ENCODE results near the gene SAFB. TPM values are rescaled to one million over a fixed set of nuclear protein-coding genes. Genes with fewer than 3 reads are reported as not detected.

Gene SAFB
- polyA plus RNA-seq, 2 of the 4 experiments (the other 2 are of a cell fraction) = 55.0 to 74.0 TPM

DNA sequence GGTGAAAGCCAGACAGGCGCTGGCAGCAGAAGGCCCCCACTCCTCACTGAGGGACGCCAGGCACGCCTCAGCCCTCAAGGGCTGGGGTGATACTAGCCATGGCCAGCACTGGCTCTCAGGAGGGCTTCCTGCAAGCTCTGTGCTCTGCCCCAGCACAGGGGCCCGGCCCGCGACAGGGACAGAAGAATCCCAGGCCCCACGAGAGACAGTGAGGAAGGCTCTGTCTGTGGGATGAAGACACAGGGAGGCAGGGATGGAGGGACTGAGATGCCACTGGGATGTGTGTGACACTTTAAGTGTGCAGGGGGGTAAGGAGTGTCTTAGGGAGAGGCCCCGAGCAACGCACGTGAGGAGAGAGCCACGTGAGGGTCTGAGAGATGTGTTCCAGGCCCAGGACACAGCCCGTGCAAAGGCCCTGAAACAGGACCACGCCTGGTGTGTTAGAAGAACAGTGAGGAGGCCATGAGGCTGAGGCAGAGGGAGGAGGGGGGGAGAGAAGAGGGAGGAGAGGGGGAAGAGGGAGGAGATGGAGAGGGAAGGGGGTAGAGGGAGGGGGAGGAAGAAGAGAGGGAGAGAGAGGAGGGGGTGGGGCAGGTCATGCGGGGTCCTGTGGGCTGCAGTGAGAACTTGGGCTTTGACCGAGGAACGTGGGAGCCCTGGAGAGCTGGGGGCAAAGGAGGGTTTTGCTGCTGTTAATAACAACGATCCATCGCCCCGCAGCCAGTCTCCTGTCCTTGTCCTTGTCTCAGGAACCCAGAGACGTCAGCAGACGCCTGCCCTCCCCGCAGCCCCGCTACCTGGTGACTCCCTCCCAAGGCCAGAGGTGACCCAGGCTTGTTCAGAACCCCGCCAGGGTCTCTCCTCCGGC is 74.4 kb downstream of the SAFB start:
- no peaks in the 10 kb centered on the region for H3K9me3 ChIP-seq
- ChIA-PET CTCF (interaction anchor here (0.7 kb wide), 1 partner anchor 8 kb away, joined by 3 read pairs; no protein-coding TSS in a partner anchor), POLR2A (interaction anchor here (1.3 kb wide), 1 partner anchor 8 kb away, joined by 3 read pairs; no protein-coding TSS in a partner anchor)
- no peak for DNase-seq (ENCODE audit: low read depth in 1 of 2, low spot score in 1 of 2)
- peaks cover 7% of the 10 kb centered on the region; the same call in 2 of the 3 replicates for H3K4me1 ChIP-seq
- WGBS (ENCODE audit: missing lambda C conversion rate) = 85% methylated on average over 21 of the region's 25 CpGs
- H3K4me2 ChIP-seq = no peak overlapping the region
- peak in 1 of 2 experiments; percentile 2; a peak in 2 of 6 replicates for ATAC-seq
- H3K27ac ChIP-seq = no peak overlapping the region
- TF ChIP-seq CBX8 (IDR thresholded peaks at IDR 0.05) (no peak), JUNB (IDR thresholded peaks at IDR 0.05) (no peak), HOXA7 (CRISPR knock-in tag; IDR thresholded peaks at IDR 0.05) (no peak), NR3C1 (IDR thresholded peaks at IDR 0.05) (no peak), KDM1A (IDR thresholded peaks at IDR 0.05; ENCODE audit: low read depth) (no peak), TP53 (CRISPR knock-in tag; IDR thresholded peaks at IDR 0.05) (no peak), POLR2A (IDR thresholded peaks at IDR 0.05; ENCODE audit: low read length) (no peak), NPAS2 (CRISPR knock-in tag; IDR thresholded peaks at IDR 0.05; ENCODE audit: borderline replicate concordance) (no peak), RFX5 (IDR thresholded peaks at IDR 0.05) (no peak), SMC3 (IDR thresholded peaks at IDR 0.05) (no peak), CBX2 (IDR thresholded peaks at IDR 0.05; ENCODE audit: borderline replicate concordance, low read depth) (no peak), E2F6 (IDR thresholded peaks at IDR 0.05; ENCODE audit: borderline replicate concordance, low read depth) (no peak), POLR2AphosphoS2 (conservative IDR thresholded peaks at IDR 0.05; ENCODE audit: low read length) (no peak), PHF8 (IDR thresholded peaks at IDR 0.05; ENCODE audit: borderline replicate concordance, low read depth) (no peak), ZSCAN20 (CRISPR knock-in tag; IDR thresholded peaks at IDR 0.05) (no peak)
- TF ChIP-seq, protein P1, sequence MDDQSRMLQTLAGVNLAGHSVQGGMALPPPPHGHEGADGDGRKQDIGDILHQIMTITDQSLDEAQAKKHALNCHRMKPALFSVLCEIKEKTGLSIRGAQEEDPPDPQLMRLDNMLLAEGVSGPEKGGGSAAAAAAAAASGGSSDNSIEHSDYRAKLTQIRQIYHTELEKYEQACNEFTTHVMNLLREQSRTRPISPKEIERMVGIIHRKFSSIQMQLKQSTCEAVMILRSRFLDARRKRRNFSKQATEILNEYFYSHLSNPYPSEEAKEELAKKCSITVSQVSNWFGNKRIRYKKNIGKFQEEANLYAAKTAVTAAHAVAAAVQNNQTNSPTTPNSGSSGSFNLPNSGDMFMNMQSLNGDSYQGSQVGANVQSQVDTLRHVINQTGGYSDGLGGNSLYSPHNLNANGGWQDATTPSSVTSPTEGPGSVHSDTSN (IDR thresholded peaks at IDR 0.05) = no peak; the same call in 1 of the 2 replicates
- TF ChIP-seq, protein P2, sequence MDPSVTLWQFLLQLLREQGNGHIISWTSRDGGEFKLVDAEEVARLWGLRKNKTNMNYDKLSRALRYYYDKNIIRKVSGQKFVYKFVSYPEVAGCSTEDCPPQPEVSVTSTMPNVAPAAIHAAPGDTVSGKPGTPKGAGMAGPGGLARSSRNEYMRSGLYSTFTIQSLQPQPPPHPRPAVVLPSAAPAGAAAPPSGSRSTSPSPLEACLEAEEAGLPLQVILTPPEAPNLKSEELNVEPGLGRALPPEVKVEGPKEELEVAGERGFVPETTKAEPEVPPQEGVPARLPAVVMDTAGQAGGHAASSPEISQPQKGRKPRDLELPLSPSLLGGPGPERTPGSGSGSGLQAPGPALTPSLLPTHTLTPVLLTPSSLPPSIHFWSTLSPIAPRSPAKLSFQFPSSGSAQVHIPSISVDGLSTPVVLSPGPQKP (IDR thresholded peaks at IDR 0.05; ENCODE audit: low read depth, low read length) = no peak
- TF ChIP-seq, protein P3, sequence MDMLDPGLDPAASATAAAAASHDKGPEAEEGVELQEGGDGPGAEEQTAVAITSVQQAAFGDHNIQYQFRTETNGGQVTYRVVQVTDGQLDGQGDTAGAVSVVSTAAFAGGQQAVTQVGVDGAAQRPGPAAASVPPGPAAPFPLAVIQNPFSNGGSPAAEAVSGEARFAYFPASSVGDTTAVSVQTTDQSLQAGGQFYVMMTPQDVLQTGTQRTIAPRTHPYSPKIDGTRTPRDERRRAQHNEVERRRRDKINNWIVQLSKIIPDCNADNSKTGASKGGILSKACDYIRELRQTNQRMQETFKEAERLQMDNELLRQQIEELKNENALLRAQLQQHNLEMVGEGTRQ (IDR thresholded peaks at IDR 0.05) = no peak
- FAIRE-seq = no peak
- H3K4me3 ChIP-seq = no peak overlapping the region

DNA sequence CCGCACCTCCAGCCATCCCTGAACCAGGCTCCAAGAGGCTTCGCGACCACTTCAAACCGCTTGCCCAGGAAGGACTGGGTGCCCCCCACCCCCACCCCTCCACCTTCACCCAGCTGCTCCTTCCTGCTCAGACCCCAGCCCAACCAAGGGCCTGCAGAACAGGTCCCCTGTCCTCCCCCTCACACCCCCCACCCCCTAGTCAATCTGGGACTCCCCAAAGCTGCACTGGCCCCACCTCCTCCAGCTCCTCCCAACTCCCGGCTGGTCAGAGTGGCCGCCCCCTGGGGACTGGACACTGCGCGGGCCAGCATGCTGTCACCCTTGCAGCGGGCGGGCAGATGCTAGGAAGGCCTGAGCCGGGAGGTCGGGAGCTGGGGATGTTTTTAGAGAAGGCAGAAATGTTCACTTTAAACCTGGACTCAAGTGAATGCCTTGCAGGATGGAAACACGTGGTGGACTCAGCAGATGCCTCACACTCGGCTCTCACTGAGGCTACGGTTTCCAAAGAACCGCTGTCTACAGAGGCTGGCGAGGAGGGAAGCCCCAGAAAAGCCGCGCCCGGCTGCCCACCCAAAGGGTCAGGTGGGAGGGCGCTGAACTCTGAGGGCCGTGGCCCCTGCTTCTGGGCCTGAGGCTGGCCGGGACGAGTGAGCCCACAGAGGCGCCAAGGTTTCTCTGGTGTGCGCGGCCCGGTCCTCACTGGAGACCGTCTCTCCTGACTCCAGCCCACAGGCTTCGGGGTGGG is 75.2 kb downstream of the SAFB start:
- ChIA-PET POLR2A (interaction anchor here (1.2 to 1.3 kb wide), 2 partner anchors 8 to 10 kb away, joined by 3 read pairs; no protein-coding TSS in a partner anchor), CTCF (interaction anchor here (0.7 to 1.5 kb wide), 2 partner anchors 9 to 13 kb away, joined by 3 to 5 read pairs; no protein-coding TSS in a partner anchor)
- Histone ChIP-seq H3K27ac (no peak overlapping the region), H3K9me3 (no peaks in the 10 kb centered on the region), H3K4me3 (no peak overlapping the region), H3K4me1 (no peaks in the 10 kb centered on the region), H3K4me2 (no peak overlapping the region)
- no peak for FAIRE-seq
- TF ChIP-seq ZNF302 (CRISPR knock-in tag; IDR thresholded peaks at IDR 0.05) = no peak
- no peak for TF ChIP-seq KDM1A (IDR thresholded peaks at IDR 0.05; ENCODE audit: low read depth)
- TF ChIP-seq SREBF2 (IDR thresholded peaks at IDR 0.05) = no peak
- TF ChIP-seq TFCP2L1 (CRISPR knock-in tag; IDR thresholded peaks at IDR 0.05) = no peak
- TF ChIP-seq HOXA7 (CRISPR knock-in tag; IDR thresholded peaks at IDR 0.05) = no peak
- no peak for TF ChIP-seq JUNB (IDR thresholded peaks at IDR 0.05)
- TF ChIP-seq HOXB5 (CRISPR knock-in tag; IDR thresholded peaks at IDR 0.05) = no peak
- no peak for TF ChIP-seq TP53 (CRISPR knock-in tag; IDR thresholded peaks at IDR 0.05)
- TF ChIP-seq HDAC2 (IDR thresholded peaks at IDR 0.05) = no peak
- TF ChIP-seq RAD21 (conservative IDR thresholded peaks at IDR 0.05 in 1 of 2, IDR thresholded peaks at IDR 0.05 in 1 of 2) = no peak
- TF ChIP-seq, protein P4, sequence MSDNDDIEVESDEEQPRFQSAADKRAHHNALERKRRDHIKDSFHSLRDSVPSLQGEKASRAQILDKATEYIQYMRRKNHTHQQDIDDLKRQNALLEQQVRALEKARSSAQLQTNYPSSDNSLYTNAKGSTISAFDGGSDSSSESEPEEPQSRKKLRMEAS (IDR thresholded peaks at IDR 0.05) = no peak
- no peak for TF ChIP-seq NPAS2 (CRISPR knock-in tag; IDR thresholded peaks at IDR 0.05; ENCODE audit: borderline replicate concordance)
- no peak for TF ChIP-seq RCOR1 (IDR thresholded peaks at IDR 0.05; ENCODE audit: low read depth, low read length)
- TF ChIP-seq CEBPB (IDR thresholded peaks at IDR 0.05) = no peak
- TF ChIP-seq PHF8 (IDR thresholded peaks at IDR 0.05; ENCODE audit: borderline replicate concordance, low read depth) = no peak
- TF ChIP-seq, protein P2 (IDR thresholded peaks at IDR 0.05; ENCODE audit: low read depth, low read length) = no peak
- no peak for TF ChIP-seq JUN (IDR thresholded peaks at IDR 0.05)
- TF ChIP-seq CBX2 (IDR thresholded peaks at IDR 0.05; ENCODE audit: borderline replicate concordance, low read depth) = no peak
- TF ChIP-seq MAFK (IDR thresholded peaks at IDR 0.05; ENCODE audit: partially characterized antibody) = no peak
- no peak for TF ChIP-seq POLR2A (IDR thresholded peaks at IDR 0.05; ENCODE audit: low read length)
- ATAC-seq = peak; percentile 6 to 7; a peak in 3 of 6 replicates
- DNase-seq (ENCODE audit: low read depth in 1 of 2, low spot score in 1 of 2) = no peak
- WGBS (ENCODE audit: missing lambda C conversion rate) = 87% methylated on average over 20 of the region's 30 CpGs
